Endothelial cell (in vitro differentiated cells): ENCODE measurements around the gene DLGAP1. TPM values are rescaled to one million over a fixed set of nuclear protein-coding genes. Genes with fewer than 3 reads are reported as not detected.

Experiments
- DNase-seq: peaks from one replicate; pipeline ENCODE4 v3.0.0; 2021; ENCODE audit warnings: low spot score
- H3K27ac Mint-ChIP-seq: one replicate; pipeline ENCODE4 v1.8.0; 2021; ENCODE audit warnings: mixed read lengths, inconsistent platforms; ENCODE audit not compliant: unreplicated experiment
- H3K27me3 Mint-ChIP-seq: one replicate; pipeline ENCODE4 v1.8.0; 2021; ENCODE audit warnings: mild to moderate bottlenecking, moderate library complexity, mixed read lengths, inconsistent platforms; ENCODE audit not compliant: unreplicated experiment
- H3K36me3 Mint-ChIP-seq: one replicate; pipeline ENCODE4 v1.8.0; 2021; ENCODE audit warnings: mild to moderate bottlenecking, low read depth, mixed read lengths, inconsistent platforms; ENCODE audit not compliant: unreplicated experiment
- H3K4me1 Mint-ChIP-seq: one replicate; pipeline ENCODE4 v1.8.0; 2021; ENCODE audit warnings: mild to moderate bottlenecking, mixed read lengths, inconsistent platforms; ENCODE audit not compliant: unreplicated experiment
- H3K4me3 Mint-ChIP-seq: one replicate; pipeline ENCODE4 v1.8.0; 2021; ENCODE audit warnings: mild to moderate bottlenecking, mixed read lengths, inconsistent platforms; ENCODE audit not compliant: unreplicated experiment
- H3K9me3 Mint-ChIP-seq: one replicate; pipeline ENCODE4 v1.8.0; 2021; ENCODE audit warnings: mixed read lengths, inconsistent platforms; ENCODE audit not compliant: unreplicated experiment
- total RNA-seq: library from RNA; stranded (reverse); fragmentation: NEBNext Ultra II Directional; extraction: Animal tissue kit (Norgen Biotek cat#: 25700); gene quantifications from one replicate; pipeline ENCODE4 v1.2.1, GENCODE V29; 2021; ENCODE audit not compliant: unreplicated experiment
- TF ChIP-seq, protein P1 (sequence below): fragments of 200-600 bp; sonication (generic); IDR thresholded peaks from one replicate; pipeline ENCODE4 v1.5.0; 2021; ENCODE audit warnings: antibody characterized with exemption; ENCODE audit not compliant: unreplicated experiment

The DLGAP1 gene
- total RNA-seq, 1 donor from 2014 or later, result 1.8 TPM

- no peak overlapping the region for H3K27ac Mint-ChIP-seq
- DNase-seq, result no peak
- peaks cover 2% of the 10 kb centered on the region for H3K27me3 Mint-ChIP-seq
- no peak overlapping the region for H3K4me3 Mint-ChIP-seq
- H3K36me3 Mint-ChIP-seq, result no peaks in the 10 kb centered on the region
- no peaks in the 10 kb centered on the region for H3K9me3 Mint-ChIP-seq
- TF ChIP-seq, protein P1, sequence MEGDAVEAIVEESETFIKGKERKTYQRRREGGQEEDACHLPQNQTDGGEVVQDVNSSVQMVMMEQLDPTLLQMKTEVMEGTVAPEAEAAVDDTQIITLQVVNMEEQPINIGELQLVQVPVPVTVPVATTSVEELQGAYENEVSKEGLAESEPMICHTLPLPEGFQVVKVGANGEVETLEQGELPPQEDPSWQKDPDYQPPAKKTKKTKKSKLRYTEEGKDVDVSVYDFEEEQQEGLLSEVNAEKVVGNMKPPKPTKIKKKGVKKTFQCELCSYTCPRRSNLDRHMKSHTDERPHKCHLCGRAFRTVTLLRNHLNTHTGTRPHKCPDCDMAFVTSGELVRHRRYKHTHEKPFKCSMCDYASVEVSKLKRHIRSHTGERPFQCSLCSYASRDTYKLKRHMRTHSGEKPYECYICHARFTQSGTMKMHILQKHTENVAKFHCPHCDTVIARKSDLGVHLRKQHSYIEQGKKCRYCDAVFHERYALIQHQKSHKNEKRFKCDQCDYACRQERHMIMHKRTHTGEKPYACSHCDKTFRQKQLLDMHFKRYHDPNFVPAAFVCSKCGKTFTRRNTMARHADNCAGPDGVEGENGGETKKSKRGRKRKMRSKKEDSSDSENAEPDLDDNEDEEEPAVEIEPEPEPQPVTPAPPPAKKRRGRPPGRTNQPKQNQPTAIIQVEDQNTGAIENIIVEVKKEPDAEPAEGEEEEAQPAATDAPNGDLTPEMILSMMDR, result no peak
- H3K4me1 Mint-ChIP-seq, result no peaks in the 10 kb centered on the region
Observed at GRCh38 chr18:3648641-3649040, 806.5 kb downstream of the DLGAP1 start.

DNA sequence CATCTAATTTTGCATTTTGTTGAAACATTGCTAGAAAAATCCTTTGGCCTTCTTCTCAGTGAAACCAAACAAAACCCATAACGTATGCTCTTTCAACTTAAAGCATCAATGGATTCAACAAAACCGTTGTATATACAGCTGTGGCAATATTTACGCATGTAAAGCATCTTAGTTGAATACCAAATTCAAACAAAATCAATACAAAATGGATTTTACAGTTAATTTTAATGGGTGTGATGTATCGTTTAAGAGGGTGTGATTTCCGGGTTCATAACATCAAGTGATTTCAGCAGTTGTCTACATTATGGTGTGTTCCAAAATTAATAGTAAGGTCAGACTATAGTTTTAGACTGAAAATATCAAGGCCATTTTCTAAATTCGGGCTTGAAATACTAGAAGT is 806.9 kb downstream of the DLGAP1 start:
- Mint-ChIP-seq H3K27me3 (peaks cover 2% of the 10 kb centered on the region), H3K4me3 (no peak overlapping the region), H3K4me1 (no peaks in the 10 kb centered on the region), H3K36me3 (no peaks in the 10 kb centered on the region), H3K9me3 (no peaks in the 10 kb centered on the region), H3K27ac (no peak overlapping the region)
- DNase-seq, result no peak
- TF ChIP-seq, protein P1, result no peak

DNA sequence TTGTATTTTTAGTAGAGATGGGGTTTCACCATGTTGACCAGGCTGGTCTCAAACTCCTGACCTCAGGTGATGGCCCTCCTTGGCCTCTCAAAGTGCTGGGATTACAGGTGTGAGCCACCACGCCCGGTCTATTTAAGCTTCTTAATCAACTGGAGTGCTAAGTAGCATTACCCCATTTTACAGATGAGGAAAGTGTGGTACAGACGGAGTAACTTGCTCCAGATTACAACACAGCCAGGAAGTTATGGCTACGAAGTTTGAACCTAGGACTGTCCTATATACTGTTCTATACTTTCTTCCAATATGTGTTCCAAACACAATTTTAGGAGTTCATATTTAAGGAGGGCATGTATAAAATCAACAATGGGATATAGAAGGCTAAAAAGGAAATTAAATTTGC is 807.5 kb downstream of the DLGAP1 start:
- no peaks in the 10 kb centered on the region for H3K9me3 Mint-ChIP-seq
- no peaks in the 10 kb centered on the region for H3K4me1 Mint-ChIP-seq
- DNase-seq, result no peak
- no peaks in the 10 kb centered on the region for H3K36me3 Mint-ChIP-seq
- TF ChIP-seq, protein P1, result no peak
- no peak overlapping the region for H3K4me3 Mint-ChIP-seq
- peaks cover 2% of the 10 kb centered on the region for H3K27me3 Mint-ChIP-seq
- H3K27ac Mint-ChIP-seq, result no peak overlapping the region

DNA sequence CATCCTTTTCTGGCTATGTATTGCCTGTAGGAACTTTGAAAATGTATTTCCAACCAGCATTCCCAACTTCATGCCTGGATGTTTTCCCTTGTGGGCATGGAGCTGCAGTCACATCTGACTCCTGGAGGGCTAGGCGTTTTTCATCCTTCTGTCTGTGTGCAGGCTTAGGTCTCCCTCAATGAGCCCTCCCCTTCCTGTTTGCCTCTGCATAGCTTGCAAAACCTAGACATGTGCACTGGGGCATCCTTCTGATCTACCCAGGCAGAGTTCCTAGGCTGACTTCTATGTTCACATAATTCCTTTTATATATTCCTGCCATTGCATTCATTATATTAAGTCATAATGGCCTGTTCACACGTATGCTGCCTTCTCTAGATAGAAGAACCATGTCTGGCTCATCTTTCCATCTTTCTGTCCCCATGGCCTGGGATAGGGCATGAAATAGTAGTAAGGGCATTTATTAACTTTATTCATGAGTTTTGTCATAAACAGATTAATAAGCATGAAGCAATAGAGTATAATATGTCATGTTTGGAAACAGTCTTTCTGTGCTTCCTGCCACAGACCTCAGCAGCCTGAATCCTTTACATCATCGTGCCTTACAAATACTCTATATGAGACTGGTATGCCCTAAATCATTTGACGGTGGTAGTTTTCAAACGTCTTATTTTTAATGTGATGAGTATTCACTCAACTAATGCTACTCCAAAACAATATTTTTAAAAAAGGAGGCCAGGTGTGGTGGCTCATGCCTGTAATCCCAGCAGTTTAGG is 809.5 kb downstream of the DLGAP1 start:
- H3K9me3 Mint-ChIP-seq, result no peaks in the 10 kb centered on the region
- TF ChIP-seq, protein P1, result no peak
- no peaks in the 10 kb centered on the region for H3K4me1 Mint-ChIP-seq
- H3K27me3 Mint-ChIP-seq, result no peaks in the 10 kb centered on the region
- H3K36me3 Mint-ChIP-seq, result no peaks in the 10 kb centered on the region
- DNase-seq, result no peak
- no peak overlapping the region for H3K27ac Mint-ChIP-seq
- H3K4me3 Mint-ChIP-seq, result no peak overlapping the region

DNA sequence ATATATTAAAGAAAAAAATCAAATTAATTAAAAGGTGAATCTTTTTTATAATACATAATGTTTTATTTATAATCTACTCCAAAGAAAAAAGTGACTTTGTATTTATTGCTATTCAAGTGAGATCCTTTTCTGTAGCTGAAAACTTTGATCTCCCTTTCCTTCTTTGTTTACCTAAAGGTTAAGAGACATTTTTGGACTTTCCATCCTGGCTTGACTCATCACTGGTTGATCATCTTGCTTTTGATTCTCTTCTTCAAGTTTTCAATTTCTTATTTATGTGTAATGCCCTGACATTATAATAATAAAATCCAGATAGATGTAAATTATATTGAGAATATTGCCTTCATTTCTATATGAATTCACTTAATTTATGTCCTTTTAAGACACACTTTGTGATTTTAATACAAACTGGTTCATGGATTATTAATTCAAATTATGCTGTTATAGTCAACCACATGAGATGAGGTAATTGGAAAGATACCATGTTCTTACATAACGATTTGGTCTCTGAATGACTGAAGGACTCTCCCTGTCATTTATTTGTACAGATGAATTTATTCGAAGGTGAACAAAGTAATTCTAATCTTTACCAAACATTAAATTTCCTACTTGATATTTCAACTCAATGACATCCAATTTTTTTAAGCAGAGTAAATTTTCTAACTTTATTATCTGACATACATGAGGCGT is 820.7 kb downstream of the DLGAP1 start:
- no peaks in the 10 kb centered on the region for H3K36me3 Mint-ChIP-seq
- no peak overlapping the region for H3K27ac Mint-ChIP-seq
- DNase-seq, result no peak
- H3K4me3 Mint-ChIP-seq, result no peak overlapping the region
- no peaks in the 10 kb centered on the region for H3K4me1 Mint-ChIP-seq
- H3K27me3 Mint-ChIP-seq, result peaks cover 1% of the 10 kb centered on the region
- no peaks in the 10 kb centered on the region for H3K9me3 Mint-ChIP-seq
- TF ChIP-seq, protein P1, result no peak
